HepG2 (cell line): Measurements from ENCODE around the gene TNFSF10. TPM values are rescaled to one million over a fixed set of nuclear protein-coding genes. Genes with fewer than 3 reads are reported as not detected.

ENCODE experiments used
- ATAC-seq: fragments of 200-7000 bp; cut with Tn5 transposase; 3 replicates; pipeline ENCODE4 v1.9.1; 2020; ENCODE audit warnings: mild to moderate bottlenecking, moderate library complexity
- BruUV-seq: library from RNA; stranded (reverse); fragments of 400-500 nt; replicated peaks from 2 replicates; lab custom pipeline; 2021; lab: Mats Ljungman, UMichigan
- CTCF ChIA-PET: fragments of 300-600 bp; formaldehyde crosslinking; extraction: SDS; loops from one replicate; lab custom pipeline; 2021; ENCODE audit warnings: low total read pairs, inconsistent platforms, low intra/inter-chr PET ratio; lab: Yijun Ruan, JAX
- POLR2A ChIA-PET: fragments of 350-600 bp; sonication (Branson Sonifier 250); formaldehyde crosslinking; loops from one replicate; lab custom pipeline; 2020; ENCODE audit warnings: antibody characterized with exemption, inconsistent platforms; lab: Yijun Ruan, JAX
- DNase-seq: peaks from one replicate; pipeline ENCODE4 v3.0.0-alpha.2; 2015; ENCODE audit warnings: low spot score
- FAIRE-seq: peaks from 3 replicates; lab custom pipeline; 2011; peaks lifted over from hg19 to GRCh38; lab: Jason Lieb, UNC
- H2AFZ ChIP-seq: one replicate; pipeline ENCODE4 v1.6.1; 2011; ENCODE audit warnings: low read length, inconsistent platforms
- H3K27ac ChIP-seq: fragments of 300-600 bp; 3 replicates; pipeline ENCODE4 v1.8.0; 2011; ENCODE audit warnings: mixed run types, mild to moderate bottlenecking, mixed read lengths, low read length, inconsistent platforms; ENCODE audit not compliant: insufficient read depth; ENCODE audit errors: extremely low read length
- H3K27me3 ChIP-seq, 2 experiments: fragments of 200-600 bp in 1 of 2; 2 replicates in 1 of 2; 3 replicates in 1 of 2; pipeline versions ENCODE4 v1.6.0 to v1.8.0; 2011; ENCODE audit warnings: low read length in 2 of 2, mild to moderate bottlenecking in 2 of 2, moderate library complexity in 2 of 2, inconsistent platforms in 1 of 2; ENCODE audit not compliant: insufficient read depth in 2 of 2, control insufficient read depth in 1 of 2
- H3K36me3 ChIP-seq, 2 experiments: fragments of 200-600 bp in 1 of 2; replicated peaks in 1 of 2; 2 replicates in 1 of 2; 3 replicates in 1 of 2; pipeline versions ENCODE4 v1.5.1 to v1.8.0; 2011; ENCODE audit warnings: low read length in 2 of 2, inconsistent platforms in 1 of 2; ENCODE audit not compliant: insufficient read depth in 2 of 2, control insufficient read depth in 1 of 2
- H3K4me1 ChIP-seq: 2 replicates; pipeline ENCODE4 v1.5.1; 2012; ENCODE audit warnings: low read length, inconsistent platforms; ENCODE audit not compliant: insufficient read depth
- H3K4me2 ChIP-seq: 2 replicates; pipeline ENCODE4 v1.6.0; 2011; ENCODE audit warnings: low read depth, low read length, inconsistent platforms
- H3K4me3 ChIP-seq, 3 experiments: fragments of 200-600 bp in 1 of 3; sonication (generic), shearing (Covaris generic) in 1 of 3; replicated peaks in 1 of 3; 2 replicates each; pipeline ENCODE4 v1.5.1; 2011 to 2016; ENCODE audit warnings: low read length in 3 of 3, inconsistent platforms in 2 of 3, low read depth in 2 of 3, mild to moderate bottlenecking in 2 of 3, control low read depth in 1 of 3, mixed read lengths in 1 of 3; ENCODE audit not compliant: insufficient read depth in 1 of 3
- H3K79me2 ChIP-seq: one replicate; pipeline ENCODE4 v1.6.1; 2011; ENCODE audit warnings: low read length, inconsistent platforms; ENCODE audit not compliant: insufficient read depth
- H3K9ac ChIP-seq: 2 replicates; pipeline ENCODE4 v1.6.0; 2011; ENCODE audit warnings: mild to moderate bottlenecking, low read depth, low read length, inconsistent platforms; ENCODE audit not compliant: insufficient read depth
- H3K9me3 ChIP-seq: 2 replicates; pipeline ENCODE4 v1.5.1; 2012; ENCODE audit warnings: mild to moderate bottlenecking, low read length
- H4K20me1 ChIP-seq: 2 replicates; pipeline ENCODE4 v1.6.0; 2011; ENCODE audit warnings: inconsistent platforms, mild to moderate bottlenecking, low read length, moderate library complexity; ENCODE audit not compliant: insufficient read depth
- ARID5B ChIP-seq: IDR thresholded peaks from 2 replicates; pipeline ENCODE4 v1.4.0; 2020; ENCODE audit warnings: mild to moderate bottlenecking, missing genetic modification reagents
- ATF2 ChIP-seq: sonication (generic); formaldehyde crosslinking; IDR thresholded peaks from 2 replicates; pipeline ENCODE4 v1.4.0; 2020; ENCODE audit warnings: missing genetic modification reagents
- CBFB ChIP-seq: sonication (generic); formaldehyde crosslinking; IDR thresholded peaks from 2 replicates; pipeline ENCODE4 v1.4.0; 2020; ENCODE audit warnings: missing genetic modification reagents
- DDIT3 ChIP-seq: sonication (generic); formaldehyde crosslinking; IDR thresholded peaks from 2 replicates; pipeline ENCODE4 v1.4.0; 2020; ENCODE audit warnings: mild to moderate bottlenecking, missing genetic modification reagents
- GATAD1 ChIP-seq: IDR thresholded peaks from 2 replicates; pipeline ENCODE4 v1.6.1; 2016; ENCODE audit warnings: missing genetic modification reagents, missing compliant biosample characterization
- IKZF1 ChIP-seq: fragments of 450-650 bp; IDR thresholded peaks from 2 replicates; pipeline ENCODE4 v1.7.1; 2016
- NAIF1 ChIP-seq: sonication (generic); formaldehyde crosslinking; IDR thresholded peaks from 2 replicates; pipeline ENCODE4 v1.5.0; 2020; ENCODE audit warnings: mild to moderate bottlenecking, missing genetic modification reagents, borderline replicate concordance
- NCOR1 ChIP-seq: fragments of 200-600 bp; sonication (generic); IDR thresholded peaks from 2 replicates; pipeline ENCODE4 v1.7.0; 2017; ENCODE audit warnings: antibody characterized with exemption, low read length, borderline replicate concordance
- NR2F1 ChIP-seq, 2 experiments: fragments of 450-650 bp in 1 of 2; formaldehyde crosslinking in 1 of 2; IDR thresholded peaks; 2 replicates each; pipeline versions ENCODE4 v1.5.0 to v1.6.1; 2016 to 2020; ENCODE audit warnings: mild to moderate bottlenecking in 1 of 2, missing compliant biosample characterization in 1 of 2, missing genetic modification reagents in 1 of 2, moderate library complexity in 1 of 2
- RAD51 ChIP-seq: fragments of 450-650 bp; IDR thresholded peaks from 2 replicates; pipeline ENCODE4 v1.6.1; 2016; ENCODE audit warnings: borderline replicate concordance
- SMC3 ChIP-seq: IDR thresholded peaks from 2 replicates; pipeline ENCODE4 v1.6.1; 2011; ENCODE audit warnings: low read length, improper control_type of control experiment
- SOX6 ChIP-seq, 2 experiments: fragments of 450-650 bp in 1 of 2; sonication (generic) in 1 of 2; formaldehyde crosslinking in 1 of 2; IDR thresholded peaks; 2 replicates each; pipeline versions ENCODE4 v1.4.0 to v1.6.1; 2017 to 2020; ENCODE audit warnings: antibody characterized with exemption in 1 of 2, mild to moderate bottlenecking in 1 of 2, missing genetic modification reagents in 1 of 2
- SYNCRIP ChIP-seq: fragments of 200-400 bp; formaldehyde crosslinking; IDR thresholded peaks from 2 replicates; pipeline ENCODE4 v1.6.1; 2018; ENCODE audit warnings: mild to moderate bottlenecking, low read depth, low read length; ENCODE audit not compliant: insufficient read depth
- TCF7 ChIP-seq: sonication (generic); IDR thresholded peaks from 2 replicates; pipeline ENCODE4 v1.6.1; 2016; ENCODE audit warnings: antibody characterized with exemption, low read depth
- ZFYVE20 ChIP-seq: sonication (generic); formaldehyde crosslinking; IDR thresholded peaks from 2 replicates; pipeline ENCODE4 v1.8.0; 2023; ENCODE audit warnings: low read depth, mild to moderate bottlenecking, moderate library complexity, missing genetic modification reagents, borderline replicate concordance
- ZNF577 ChIP-seq: sonication (generic); formaldehyde crosslinking; IDR thresholded peaks from 2 replicates; pipeline ENCODE4 v1.4.0; 2020; ENCODE audit warnings: mild to moderate bottlenecking, low read depth, missing genetic modification reagents, borderline replicate concordance
- ZNF850 ChIP-seq: sonication (generic); formaldehyde crosslinking; conservative IDR thresholded peaks from 2 replicates; pipeline ENCODE4 v1.9.0; 2021; ENCODE audit warnings: mild to moderate bottlenecking, missing genetic modification reagents
- WGBS: methylation state at CpG from one replicate; pipeline ENCODE4 v1.1.6; 2017; ENCODE audit warnings: low lambda C conversion rate; 5-methylcytosine and 5-hydroxymethylcytosine counted together
- in situ Hi-C: cut with HindIII; loops from 2 replicates; pipeline ENCODE4 v1.10.0; 2017; ENCODE audit warnings: low pct_unique_long_range_greater_than_20kb; ENCODE audit not compliant: extremely low pct_ligation_motif_present
- intact Hi-C: fragments of 100-400 bp; cut with micrococcal nuclease; formaldehyde crosslinking; loops from one replicate; pipeline ENCODE4 v1.10.0; 2022; ENCODE audit not compliant: unreplicated experiment
- polyA plus RNA-seq, 8 experiments: library from polyadenylated mRNA; depleted of rRNA in 3 of 8; stranded (reverse) in 7 of 8; unstranded in 1 of 8; fragments of >200 nt; fragmentation: Illumina TruSeq in 4 of 8; extraction: Trizol in 4 of 8; gene quantifications; 2 replicates each; pipeline versions ENCODE4 v1.2.1 to v1.2.3, GENCODE V29; 2011 to 2016; ENCODE audit warnings: low read depth in 4 of 8, missing spikeins in 1 of 8, mixed read lengths in 1 of 8; ENCODE audit not compliant: insufficient read depth in 1 of 8
- total RNA-seq, 5 experiments: library from RNA; depleted of rRNA; stranded (reverse); fragments of >200 nt; fragmentation: Illumina TruSeq; extraction: Trizol; gene quantifications; 2 replicates each; pipeline ENCODE4 v1.2.3, GENCODE V29; 2016; ENCODE audit warnings: low read depth in 1 of 5

The TNFSF10 gene
- total and polyA plus RNA-seq, 2 of the 13 experiments (the other 11 are each of a cell fraction or from before 2014, with no cell fraction given) = 8.4 to 9.9 TPM

GRCh38 chr3:172562871-172563865 is 39.9 kb upstream of the TNFSF10 start:
- DNase-seq (peak; percentile 61), FAIRE-seq (no peak), ATAC-seq (peak; percentile 80)
- WGBS = 13% methylated on average over 8 of the region's 8 CpGs
- peak overlapping the region; percentile 67 for H3K27ac ChIP-seq
- H3K4me3 ChIP-seq = peak overlapping the region in 1 of 3 experiments; percentile 17; a peak in 1 of 6 replicates
- ChIA-PET POLR2A (interaction anchor here (1.0 to 1.5 kb wide), 2 partner anchors 10 to 47 kb away, joined by 3 to 5 read pairs; no protein-coding TSS in a partner anchor), CTCF (no interaction called here)
- in situ Hi-C loops = no loop called here
- intact Hi-C loops = no loop called here
- H3K4me2 ChIP-seq = peak overlapping the region; percentile 49
- no peaks in the 10 kb centered on the region for H3K79me2 ChIP-seq
- no peaks in the 10 kb centered on the region for H3K36me3 ChIP-seq
- H3K9me3 ChIP-seq = no peaks in the 10 kb centered on the region
- peak overlapping the region; percentile 6; the same call in 1 of the 2 replicates for H3K9ac ChIP-seq
- H2AFZ ChIP-seq = peak overlapping the region; percentile 39
- no peaks in the 10 kb centered on the region for H3K27me3 ChIP-seq
- BruUV-seq = no TSS peak
- peaks cover 34% of the 10 kb centered on the region for H3K4me1 ChIP-seq
- no peaks in the 10 kb centered on the region for H4K20me1 ChIP-seq
- TF ChIP-seq ZNF577 (CRISPR knock-in tag) (no peak), DDIT3 (CRISPR knock-in tag) (no peak), SYNCRIP (no peak), TCF7 (no peak), ATF2 (no peak), IKZF1 (no peak), RAD51 (no peak), ZNF850 (CRISPR knock-in tag) (no peak), SMC3 (no peak), ZFYVE20 (no peak), SOX6 (IDR thresholded peaks at IDR 0.05) (no peak), SOX6 (CRISPR knock-in tag; IDR thresholded peaks at IDR 0.05) (peak; percentile 46; the same call in 1 of the 2 replicates), CBFB (CRISPR knock-in tag) (peak; percentile 70; the same call in 1 of the 2 replicates), ARID5B (peak; percentile 36; the same call in 1 of the 2 replicates), NCOR1 (peak; percentile 32; the same call in 1 of the 2 replicates), GATAD1 (no peak), NR2F1 (CRISPR knock-in tag; IDR thresholded peaks at IDR 0.05) (no peak; a peak in 1 of 4 replicates), NAIF1 (CRISPR knock-in tag) (0 out of 2 replicates have a peak, but pooled peaks have one; percentile 35)
